H1 (cell line): ENCODE data around the gene RBM47. TPM values are rescaled to one million over a fixed set of nuclear protein-coding genes. Genes with fewer than 3 reads are reported as not detected.

Source experiments
- CTCF ChIA-PET: fragments of 300-600 bp; sonication (Branson Sonifier 250); formaldehyde crosslinking; loops from one replicate; lab custom pipeline; 2021; ENCODE audit not compliant: partially characterized antibody; lab: Charles Lee
- POLR2A ChIA-PET: fragments of 300-600 bp; sonication (Branson Sonifier 250); formaldehyde crosslinking; loops from one replicate; lab custom pipeline; 2021; ENCODE audit warnings: inconsistent platforms; ENCODE audit not compliant: partially characterized antibody; lab: Charles Lee
- DNase-seq, 2 experiments: peaks; one replicate each; pipeline versions ENCODE4 v3.0.0 to v3.0.0-alpha.2; 2010 to 2022; ENCODE audit warnings: low spot score in 2 of 2, low read depth in 1 of 2, mixed read lengths in 1 of 2
- FAIRE-seq: peaks from 2 replicates; lab custom pipeline; 2011; peaks lifted over from hg19 to GRCh38; lab: Jason Lieb, UNC
- H2AFZ ChIP-seq: 2 replicates; pipeline ENCODE4 v1.8.1; 2012; ENCODE audit warnings: low read length, inconsistent platforms
- H2AK5ac ChIP-seq: 2 replicates; pipeline ENCODE4 v1.6.1; 2013; ENCODE audit warnings: low read depth, low read length
- H2BK120ac ChIP-seq: replicated peaks from 2 replicates; pipeline ENCODE3; 2013; ENCODE audit warnings: low read depth, low read length, inconsistent platforms
- H2BK12ac ChIP-seq: 2 replicates; pipeline ENCODE4 v1.6.1; 2013; ENCODE audit warnings: low read depth, low read length
- H2BK15ac ChIP-seq: 2 replicates; pipeline ENCODE4 v1.6.1; 2013; ENCODE audit warnings: low read length
- H2BK20ac ChIP-seq: 2 replicates; pipeline ENCODE4 v1.6.1; 2013; ENCODE audit warnings: low read length
- H2BK5ac ChIP-seq: 2 replicates; pipeline ENCODE4 v1.6.1; 2013; ENCODE audit warnings: low read depth, low read length
- H3K14ac ChIP-seq: 2 replicates; pipeline ENCODE4 v1.6.1; 2013; ENCODE audit warnings: inconsistent platforms; ENCODE audit not compliant: insufficient read length
- H3K18ac ChIP-seq: 2 replicates; pipeline ENCODE4 v1.6.1; 2013; ENCODE audit warnings: low read length; ENCODE audit errors: extremely low read depth
- H3K23ac ChIP-seq: 2 replicates; pipeline ENCODE4 v1.6.1; 2013; ENCODE audit warnings: inconsistent platforms; ENCODE audit not compliant: insufficient read length
- H3K23me2 ChIP-seq: 2 replicates; pipeline ENCODE4 v1.6.1; 2013; ENCODE audit warnings: low read depth, low read length
- H3K27ac ChIP-seq: 2 replicates; pipeline ENCODE4 v1.6.1; 2011; ENCODE audit warnings: low read depth, low read length, inconsistent platforms
- H3K27me3 ChIP-seq, 4 experiments: replicated peaks in 1 of 4; 1 replicate in 1 of 4; 2 replicates in 3 of 4; pipeline versions ENCODE4 v1.6.1 to v1.8.1; 2011 to 2013; ENCODE audit warnings: low read length in 3 of 4, mild to moderate bottlenecking in 3 of 4, inconsistent platforms in 2 of 4, mixed read lengths in 2 of 4, moderate library complexity in 1 of 4; ENCODE audit not compliant: control insufficient read depth in 3 of 4, insufficient read depth in 3 of 4; ENCODE audit errors: extremely low read depth in 1 of 4
- H3K36me3 ChIP-seq, 4 experiments: 2 replicates each; pipeline versions ENCODE4 v1.6.1 to v1.8.1; 2011 to 2013; ENCODE audit warnings: mild to moderate bottlenecking in 4 of 4, low read length in 3 of 4, moderate library complexity in 2 of 4, control low read depth in 1 of 4, inconsistent platforms in 1 of 4; ENCODE audit not compliant: insufficient read depth in 4 of 4, control insufficient read depth in 2 of 4
- H3K4ac ChIP-seq: replicated peaks from 2 replicates; pipeline ENCODE3; 2013; ENCODE audit warnings: low read length, low read depth, mixed read lengths, inconsistent platforms; ENCODE audit not compliant: insufficient read length
- H3K4me1 ChIP-seq, 4 experiments: replicated peaks in 1 of 4; 1 replicate in 1 of 4; 2 replicates in 3 of 4; pipeline versions ENCODE4 v1.6.1 to v1.8.1; 2011 to 2013; ENCODE audit warnings: low read length in 3 of 4, inconsistent platforms in 2 of 4, mixed read lengths in 1 of 4; ENCODE audit not compliant: insufficient read depth in 4 of 4, control insufficient read depth in 3 of 4
- H3K4me2 ChIP-seq, 2 experiments: 2 replicates each; pipeline versions ENCODE4 v1.6.1 to v1.8.1; 2011 to 2013; ENCODE audit warnings: low read depth in 2 of 2, low read length in 2 of 2, control low read depth in 1 of 2, inconsistent platforms in 1 of 2, mild to moderate bottlenecking in 1 of 2; ENCODE audit not compliant: insufficient read depth in 1 of 2
- H3K4me3 ChIP-seq, 4 experiments: fragments of 200-600, 300-600 bp in 1 of 4; sonication (generic), shearing (Covaris generic), sonication (Bioruptor Twin) in 1 of 4; 2 replicates each; pipeline versions ENCODE4 v1.5.1 to v1.8.1; 2011 to 2016; ENCODE audit warnings: low read length in 4 of 4, low read depth in 3 of 4, control low read depth in 2 of 4, inconsistent platforms in 2 of 4, mild to moderate bottlenecking in 2 of 4, mixed read lengths in 1 of 4, moderate library complexity in 1 of 4; ENCODE audit not compliant: insufficient read depth in 2 of 4; ENCODE audit errors: extremely low read depth in 1 of 4
- H3K56ac ChIP-seq: replicated peaks from 2 replicates; pipeline ENCODE3; 2013; ENCODE audit warnings: low read depth, mild to moderate bottlenecking, mixed read lengths, low read length, inconsistent platforms; ENCODE audit not compliant: insufficient read length
- H3K79me1 ChIP-seq: 2 replicates; pipeline ENCODE4 v1.6.1; 2013; ENCODE audit warnings: low read depth, low read length, control low read depth
- H3K79me2 ChIP-seq, 2 experiments: 2 replicates each; pipeline versions ENCODE4 v1.6.1 to v1.8.1; 2012 to 2013; ENCODE audit warnings: low read length in 2 of 2, mild to moderate bottlenecking in 2 of 2, inconsistent platforms in 1 of 2; ENCODE audit not compliant: insufficient read depth in 2 of 2, control insufficient read depth in 1 of 2
- H3K9ac ChIP-seq, 4 experiments: replicated peaks in 1 of 4; 1 replicate in 1 of 4; 2 replicates in 3 of 4; pipeline versions ENCODE4 v1.6.1 to v1.8.1; 2011 to 2013; ENCODE audit warnings: low read depth in 3 of 4, low read length in 3 of 4, control low read depth in 2 of 4, mild to moderate bottlenecking in 2 of 4, moderate library complexity in 2 of 4, inconsistent platforms in 1 of 4; ENCODE audit errors: extremely low read depth in 1 of 4
- H3K9me3 ChIP-seq, 2 experiments: 2 replicates each; pipeline versions ENCODE4 v1.6.1 to v1.8.1; 2012 to 2013; ENCODE audit warnings: mild to moderate bottlenecking in 2 of 2, moderate library complexity in 2 of 2, control low read depth in 1 of 2, inconsistent platforms in 1 of 2, low read depth in 1 of 2, low read length in 1 of 2, mixed read lengths in 1 of 2; ENCODE audit not compliant: insufficient read depth in 2 of 2
- H4K20me1 ChIP-seq, 2 experiments: replicated peaks in 1 of 2; 2 replicates each; pipeline versions ENCODE3 to v1.8.1; 2011 to 2013; ENCODE audit warnings: inconsistent platforms in 2 of 2, low read length in 2 of 2, mild to moderate bottlenecking in 1 of 2; ENCODE audit not compliant: insufficient read depth in 2 of 2, control insufficient read depth in 1 of 2
- H4K5ac ChIP-seq: 2 replicates; pipeline ENCODE4 v1.6.1; 2013; ENCODE audit warnings: low read length, low read depth, mixed read lengths, inconsistent platforms; ENCODE audit not compliant: insufficient read length
- H4K8ac ChIP-seq: 2 replicates; pipeline ENCODE4 v1.8.0; 2013; ENCODE audit warnings: mild to moderate bottlenecking, moderate library complexity, low read length, inconsistent platforms; ENCODE audit not compliant: insufficient read depth; ENCODE audit errors: extremely low read depth
- H4K91ac ChIP-seq: replicated peaks from 2 replicates; pipeline ENCODE3; 2013; ENCODE audit warnings: low read length, mixed read lengths, inconsistent platforms; ENCODE audit not compliant: insufficient read length
- BACH1 ChIP-seq: IDR thresholded peaks from 2 replicates; pipeline ENCODE4 v1.6.1; 2012; ENCODE audit warnings: low read length, improper control_type of control experiment
- BCL11A ChIP-seq, 2 experiments: IDR thresholded peaks; one replicate each; pipeline ENCODE4 v1.6.1; 2011; ENCODE audit warnings: low read depth in 2 of 2, low read length in 2 of 2, mild to moderate bottlenecking in 2 of 2
- CBX5 ChIP-seq: fragments of 300-800, 300-1000 bp; sonication (generic); IDR thresholded peaks from 2 replicates; pipeline ENCODE4 v1.7.1; 2016; ENCODE audit warnings: antibody characterized with exemption, low read length, low read depth
- HDAC2 ChIP-seq, 2 experiments: fragments of 300-600 bp in 1 of 2; sonication (generic) in 1 of 2; IDR thresholded peaks; 2 replicates each; pipeline ENCODE4 v1.6.1; 2011 to 2012; ENCODE audit warnings: low read depth in 2 of 2, low read length in 2 of 2, mild to moderate bottlenecking in 2 of 2, moderate library complexity in 2 of 2, borderline replicate concordance in 1 of 2, inconsistent platforms in 1 of 2
- MAFK ChIP-seq: IDR thresholded peaks from 2 replicates; pipeline ENCODE4 v1.6.1; 2012; ENCODE audit warnings: low read depth, mild to moderate bottlenecking, improper control_type of control experiment, low read length
- PHF8 ChIP-seq: fragments of 200-600 bp; sonication (generic); conservative IDR thresholded peaks from 2 replicates; pipeline ENCODE4 v1.7.1; 2012; ENCODE audit warnings: low read depth, mild to moderate bottlenecking, inconsistent platforms, low read length, moderate library complexity
- RAD21 ChIP-seq, 2 experiments: IDR thresholded peaks in 1 of 2; conservative IDR thresholded peaks in 1 of 2; 2 replicates each; pipeline ENCODE4 v1.6.1; 2011; ENCODE audit warnings: low read depth in 2 of 2, low read length in 2 of 2, improper control_type of control experiment in 1 of 2, inconsistent platforms in 1 of 2, mild to moderate bottlenecking in 1 of 2, moderate library complexity in 1 of 2
- SIRT6 ChIP-seq: IDR thresholded peaks from one replicate; pipeline ENCODE4 v1.7.1; 2012; ENCODE audit warnings: low read length, inconsistent platforms
- WGBS, 2 experiments: shearing (Covaris generic) in 1 of 2; methylation state at CpG; one replicate each; pipeline versions ENCODE4 v1.1.6 to v1.1.7; 2013 to 2015; ENCODE audit warnings: low lambda C conversion rate in 2 of 2, mixed read lengths in 2 of 2, inconsistent platforms in 1 of 2, low coverage in 1 of 2, missing lambda C conversion rate in 1 of 2; ENCODE audit not compliant: insufficient replicate concordance in 2 of 2, insufficient coverage in 1 of 2, insufficient read length in 1 of 2; ENCODE audit errors: extremely low coverage in 1 of 2, missing lambda C conversion rate in 1 of 2; 5-methylcytosine and 5-hydroxymethylcytosine counted together
- polyA plus RNA-seq, 7 experiments: library from polyadenylated mRNA; depleted of rRNA in 3 of 7; stranded (reverse) in 5 of 7; unstranded in 2 of 7; fragments of >200 nt in 5 of 7; fragments of 200-250 nt in 2 of 7; gene quantifications; 1 replicate in 5 of 7; 2 replicates in 1 of 7; 4 replicates in 1 of 7; pipeline versions ENCODE4 v1.2.1 to v1.2.3, GENCODE V29; 2011 to 2013; ENCODE audit warnings: missing spikeins in 2 of 7, mixed read lengths in 2 of 7
- total RNA-seq: library from RNA; stranded (reverse); fragmentation: NEBNext Ultra II Directional; extraction: Animal tissue kit (Norgen Biotek cat#: 25700); gene quantifications from 2 replicates; pipeline ENCODE4 v1.2.1, GENCODE V29; 2021
- TF ChIP-seq, protein P1 (sequence below): IDR thresholded peaks from 2 replicates; pipeline ENCODE4 v1.6.1; 2012; ENCODE audit warnings: low read length, inconsistent platforms
- TF ChIP-seq, protein P2 (sequence below): IDR thresholded peaks from 2 replicates; pipeline ENCODE4 v1.6.1; 2011; ENCODE audit warnings: low read depth, mild to moderate bottlenecking, low read length; ENCODE audit not compliant: insufficient read depth

Gene RBM47
- total and polyA plus RNA-seq, 2 of the 8 experiments (the other 6 are each of a cell fraction or from before 2014, with no cell fraction given): 42.8 to 78.9 TPM

DNA sequence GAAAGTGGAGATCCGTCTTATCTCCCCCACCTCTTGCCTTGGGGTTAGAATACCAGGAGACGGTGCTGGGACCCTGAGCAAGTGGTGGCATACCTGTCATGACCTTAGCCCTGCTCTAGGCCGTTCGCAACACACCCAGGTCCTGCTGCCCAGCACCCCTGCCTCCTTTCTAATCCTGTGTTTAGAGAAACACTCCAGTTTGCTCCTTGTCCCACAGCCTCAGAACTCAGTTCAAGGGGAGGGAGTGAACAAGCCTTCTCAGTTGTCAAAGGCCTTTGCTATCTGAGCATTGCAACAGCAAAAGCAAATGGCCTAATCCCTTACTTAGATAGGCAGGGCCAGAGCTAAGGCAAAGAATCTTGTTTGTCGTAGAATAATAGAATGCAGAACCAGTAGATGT, 226.6 kb downstream of the RBM47 start:
- H2AK5ac ChIP-seq: no peak overlapping the region
- no peaks in the 10 kb centered on the region for H4K20me1 ChIP-seq
- no peak overlapping the region for H2BK5ac ChIP-seq
- no peak overlapping the region for H3K23ac ChIP-seq
- H3K27ac ChIP-seq: no peak overlapping the region
- no peak for DNase-seq
- 83% methylated on average over 5 of the region's 5 CpGs; no CpG with 5 or more reads in 1 of the 2 experiments for WGBS, 2 experiments
- H2BK120ac ChIP-seq: no peak overlapping the region
- H4K5ac ChIP-seq: no peak overlapping the region
- no peak overlapping the region for H4K8ac ChIP-seq
- ChIA-PET CTCF (interaction anchor here (0.8 to 1.6 kb wide), 4 partner anchors 9 to 86 kb away, joined by 3 to 4 read pairs (median 4); no protein-coding TSS in a partner anchor), POLR2A (interaction anchor here (0.8 kb wide), 1 partner anchor 9 kb away, joined by 3 read pairs; no protein-coding TSS in a partner anchor)
- H3K79me2 ChIP-seq: no peaks in the 10 kb centered on the region
- H2BK15ac ChIP-seq: no peak overlapping the region
- no peaks in the 10 kb centered on the region for H3K27me3 ChIP-seq
- no peak overlapping the region for H4K91ac ChIP-seq
- H3K14ac ChIP-seq: no peak overlapping the region
- H3K9me3 ChIP-seq: peaks cover 11 to 16% of the 10 kb centered on the region in 2 experiments
- H3K36me3 ChIP-seq: 0 out of 8 replicates have a peak, but pooled peaks cover 0 to 3% (median 0%) of the 10 kb centered on the region in 4 experiments
- no peak for FAIRE-seq
- no peak overlapping the region for H3K4ac ChIP-seq
- no peaks in the 10 kb centered on the region for H3K79me1 ChIP-seq
- H3K4me3 ChIP-seq: no peak overlapping the region
- no peak overlapping the region for H3K18ac ChIP-seq
- H3K56ac ChIP-seq: no peak overlapping the region
- H3K4me2 ChIP-seq: no peak overlapping the region
- no peak overlapping the region for H2AFZ ChIP-seq
- H3K23me2 ChIP-seq: no peaks in the 10 kb centered on the region
- H3K9ac ChIP-seq: no peak overlapping the region
- no peak overlapping the region for H2BK20ac ChIP-seq
- peaks cover 0 to 3% (median 1%) of the 10 kb centered on the region in 4 experiments; a peak in 3 of 7 replicates for H3K4me1 ChIP-seq
- no peak overlapping the region; the same call in 1 of the 2 replicates for H2BK12ac ChIP-seq
- TF ChIP-seq, protein P1, sequence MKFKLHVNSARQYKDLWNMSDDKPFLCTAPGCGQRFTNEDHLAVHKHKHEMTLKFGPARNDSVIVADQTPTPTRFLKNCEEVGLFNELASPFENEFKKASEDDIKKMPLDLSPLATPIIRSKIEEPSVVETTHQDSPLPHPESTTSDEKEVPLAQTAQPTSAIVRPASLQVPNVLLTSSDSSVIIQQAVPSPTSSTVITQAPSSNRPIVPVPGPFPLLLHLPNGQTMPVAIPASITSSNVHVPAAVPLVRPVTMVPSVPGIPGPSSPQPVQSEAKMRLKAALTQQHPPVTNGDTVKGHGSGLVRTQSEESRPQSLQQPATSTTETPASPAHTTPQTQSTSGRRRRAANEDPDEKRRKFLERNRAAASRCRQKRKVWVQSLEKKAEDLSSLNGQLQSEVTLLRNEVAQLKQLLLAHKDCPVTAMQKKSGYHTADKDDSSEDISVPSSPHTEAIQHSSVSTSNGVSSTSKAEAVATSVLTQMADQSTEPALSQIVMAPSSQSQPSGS: no peak
- no peak for TF ChIP-seq HDAC2 (IDR thresholded peaks at IDR 0.05; ENCODE audit: borderline replicate concordance in 1 of 2, low read depth in 2 of 2, low read length in 2 of 2)
- no peak for TF ChIP-seq MAFK
- no peak for TF ChIP-seq SIRT6
- TF ChIP-seq, protein P2, sequence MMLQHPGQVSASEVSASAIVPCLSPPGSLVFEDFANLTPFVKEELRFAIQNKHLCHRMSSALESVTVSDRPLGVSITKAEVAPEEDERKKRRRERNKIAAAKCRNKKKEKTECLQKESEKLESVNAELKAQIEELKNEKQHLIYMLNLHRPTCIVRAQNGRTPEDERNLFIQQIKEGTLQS: no peak
- TF ChIP-seq RAD21 (IDR thresholded peaks at IDR 0.05 in 1 of 2, conservative IDR thresholded peaks at IDR 0.05 in 1 of 2; ENCODE audit: low read depth in 2 of 2, low read length in 2 of 2): no peak
- TF ChIP-seq PHF8: no peak
- TF ChIP-seq BCL11A (IDR thresholded peaks at IDR 0.05; ENCODE audit: low read depth in 2 of 2, low read length in 2 of 2): no peak
- TF ChIP-seq BACH1: no peak
- TF ChIP-seq CBX5: no peak
